ENCODE measurements around the gene SQSTM1. TPM values are rescaled to one million over a fixed set of nuclear protein-coding genes. Genes with fewer than 3 reads are reported as not detected.

Gene SQSTM1
- total and polyA plus RNA-seq, 4 donors = 127 to 330 (median 256) TPM

GRCh38 chr5:179880066-179880650 lies 59.5 kb downstream of the SQSTM1 start:
- DNase-seq (ENCODE audit: low spot score) = no peak
- H3K27ac ChIP-seq (ENCODE audit: low read depth in 1 of 2, low read length in 2 of 2) = no peak overlapping the region
- H3K36me3 ChIP-seq (ENCODE audit: control insufficient read depth in 4 of 4, insufficient read depth in 3 of 4, low read depth in 1 of 4, low read length in 3 of 4) = peaks cover 8 to 59% (median 26%) of the 10 kb centered on the region in 4 donors
- no peaks in the 10 kb centered on the region for H3K4me1 ChIP-seq (ENCODE audit: control insufficient read depth in 4 of 4, insufficient read depth in 4 of 4, low read length in 3 of 4)
- WGBS = 91% methylated on average over 12 of the region's 12 CpGs
- no peak overlapping the region for H3K9ac ChIP-seq (ENCODE audit: low read depth in 1 of 2, low read length in 2 of 2)
- peaks cover 5 to 11% (median 8%) of the 10 kb centered on the region in 4 donors for H3K9me3 ChIP-seq (ENCODE audit: control insufficient read depth in 4 of 4, low read length in 3 of 4)
- H3K4me3 ChIP-seq (ENCODE audit: low read depth in 1 of 3, low read length in 3 of 3) = no peak overlapping the region
- H3K27me3 ChIP-seq (ENCODE audit: control insufficient read depth in 4 of 4, insufficient read depth in 4 of 4, low read length in 3 of 4) = no peaks in the 10 kb centered on the region
- TF ChIP-seq FOXA2 (IDR thresholded peaks at IDR 0.05) = no peak
- no peak for TF ChIP-seq HNF4G (IDR thresholded peaks at IDR 0.05)
- no peak for TF ChIP-seq EGR1 (IDR thresholded peaks at IDR 0.05; ENCODE audit: low read depth in 2 of 2)
- TF ChIP-seq ZBTB33 (IDR thresholded peaks at IDR 0.05) = no peak
- no peak for TF ChIP-seq SP1 (IDR thresholded peaks at IDR 0.05)

- Histone ChIP-seq H3K27me3 (ENCODE audit: control insufficient read depth in 4 of 4, insufficient read depth in 4 of 4, low read length in 3 of 4) (no peaks in the 10 kb centered on the region), H3K4me1 (ENCODE audit: control insufficient read depth in 4 of 4, insufficient read depth in 4 of 4, low read length in 3 of 4) (no peaks in the 10 kb centered on the region), H3K9ac (ENCODE audit: low read depth in 1 of 2, low read length in 2 of 2) (no peak overlapping the region), H3K27ac (ENCODE audit: low read depth in 1 of 2, low read length in 2 of 2) (no peak overlapping the region), H3K9me3 (ENCODE audit: control insufficient read depth in 4 of 4, low read length in 3 of 4) (peaks cover 5 to 11% (median 8%) of the 10 kb centered on the region in 4 donors), H3K36me3 (ENCODE audit: control insufficient read depth in 4 of 4, insufficient read depth in 3 of 4, low read depth in 1 of 4, low read length in 3 of 4) (peaks cover 7 to 56% (median 29%) of the 10 kb centered on the region in 4 donors), H3K4me3 (ENCODE audit: low read depth in 1 of 3, low read length in 3 of 3) (no peak overlapping the region)
- WGBS = 93% methylated on average over 25 of the region's 25 CpGs
- no peak for DNase-seq (ENCODE audit: low spot score)
- TF ChIP-seq JUND (IDR thresholded peaks at IDR 0.05) (no peak), RAD21 (IDR thresholded peaks at IDR 0.05) (no peak), YY1 (IDR thresholded peaks at IDR 0.05) (no peak), EGR1 (IDR thresholded peaks at IDR 0.05; ENCODE audit: low read depth in 2 of 2) (no peak), NR2F2 (IDR thresholded peaks at IDR 0.05) (no peak), RXRA (IDR thresholded peaks at IDR 0.05) (no peak), HNF4G (IDR thresholded peaks at IDR 0.05) (no peak), ZBTB33 (IDR thresholded peaks at IDR 0.05) (no peak), TAF1 (conservative IDR thresholded peaks at IDR 0.05) (no peak), FOXA2 (IDR thresholded peaks at IDR 0.05) (no peak)
Measured at GRCh38 chr5:179880848-179881590, 60.3 kb downstream of the SQSTM1 start.

- Histone ChIP-seq H3K27me3 (ENCODE audit: control insufficient read depth in 4 of 4, insufficient read depth in 4 of 4, low read length in 3 of 4) (no peaks in the 10 kb centered on the region), H3K9ac (ENCODE audit: low read depth in 1 of 2, low read length in 2 of 2) (no peak overlapping the region), H3K27ac (ENCODE audit: low read depth in 1 of 2, low read length in 2 of 2) (no peak overlapping the region), H3K4me1 (ENCODE audit: control insufficient read depth in 4 of 4, insufficient read depth in 4 of 4, low read length in 3 of 4) (no peaks in the 10 kb centered on the region), H3K4me3 (ENCODE audit: low read depth in 1 of 3, low read length in 3 of 3) (no peak overlapping the region), H3K9me3 (ENCODE audit: control insufficient read depth in 4 of 4, low read length in 3 of 4) (peaks cover 5 to 11% (median 8%) of the 10 kb centered on the region in 4 donors), H3K36me3 (ENCODE audit: control insufficient read depth in 4 of 4, insufficient read depth in 3 of 4, low read depth in 1 of 4, low read length in 3 of 4) (peaks cover 2 to 60% (median 36%) of the 10 kb centered on the region in 4 donors)
- 87% methylated on average over 4 of the region's 4 CpGs for WGBS
- DNase-seq (ENCODE audit: low spot score) = no peak
- TF ChIP-seq GABPA (IDR thresholded peaks at IDR 0.05 in 1 of 2, conservative IDR thresholded peaks at IDR 0.05 in 1 of 2) = no peak
- no peak for TF ChIP-seq CTCF (IDR thresholded peaks at IDR 0.05; ENCODE audit: low read depth, low read length, missing input control)
- no peak for TF ChIP-seq ATF3 (IDR thresholded peaks at IDR 0.05)
- no peak for TF ChIP-seq TAF1 (conservative IDR thresholded peaks at IDR 0.05)
- no peak for TF ChIP-seq ZBTB33 (IDR thresholded peaks at IDR 0.05)
- no peak for TF ChIP-seq EGR1 (IDR thresholded peaks at IDR 0.05; ENCODE audit: low read depth in 2 of 2)
- no peak for TF ChIP-seq FOXA1 (IDR thresholded peaks at IDR 0.05)
- TF ChIP-seq YY1 (IDR thresholded peaks at IDR 0.05) = no peak
- no peak for TF ChIP-seq JUND (IDR thresholded peaks at IDR 0.05)
- no peak for TF ChIP-seq NR2F2 (IDR thresholded peaks at IDR 0.05)
- TF ChIP-seq HNF4A (conservative IDR thresholded peaks at IDR 0.05) = no peak
- no peak for TF ChIP-seq MAX (IDR thresholded peaks at IDR 0.05)
- no peak for TF ChIP-seq FOXA2 (IDR thresholded peaks at IDR 0.05)
- no peak for TF ChIP-seq HNF4G (IDR thresholded peaks at IDR 0.05)
Measured at GRCh38 chr5:179882338-179882737, 61.6 kb downstream of the SQSTM1 start.

Measured in liver (tissue), 9 donors.